GM18526 (cell line): ENCODE measurements around the gene RASA1.

Experiments
- POLR2A ChIP-seq: IDR thresholded peaks from 3 replicates; pipeline ENCODE4 v1.6.1; 2011; ENCODE audit not compliant: insufficient read length; ENCODE audit errors: extremely low read depth

RASA1 gene

DNA sequence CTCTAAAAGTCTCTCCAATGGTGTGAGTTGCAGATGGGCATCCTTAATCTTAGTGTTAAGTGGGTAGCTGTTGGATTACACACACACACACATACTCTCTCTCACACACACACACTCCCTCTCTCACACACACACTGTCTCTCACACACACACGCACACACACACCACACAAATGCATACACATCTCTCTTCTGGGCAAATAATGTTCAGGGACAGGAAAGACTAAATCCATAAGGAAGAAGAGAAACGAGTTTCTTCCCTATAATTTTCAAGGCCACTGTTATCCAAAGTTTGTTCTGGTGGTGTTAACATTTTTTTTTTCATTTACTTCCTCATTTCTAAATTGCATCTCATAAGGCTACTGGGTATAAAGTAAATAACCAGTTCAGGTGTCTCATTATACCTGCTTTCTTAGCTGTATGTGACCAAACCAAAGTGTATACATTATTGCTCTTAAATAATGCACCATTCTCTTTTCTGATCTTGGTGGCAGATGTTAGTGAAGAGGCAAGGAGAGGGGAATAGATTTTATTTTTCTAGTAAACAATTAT is 167.5 kb downstream of the RASA1 start:
- TF ChIP-seq POLR2A, result no peak

DNA sequence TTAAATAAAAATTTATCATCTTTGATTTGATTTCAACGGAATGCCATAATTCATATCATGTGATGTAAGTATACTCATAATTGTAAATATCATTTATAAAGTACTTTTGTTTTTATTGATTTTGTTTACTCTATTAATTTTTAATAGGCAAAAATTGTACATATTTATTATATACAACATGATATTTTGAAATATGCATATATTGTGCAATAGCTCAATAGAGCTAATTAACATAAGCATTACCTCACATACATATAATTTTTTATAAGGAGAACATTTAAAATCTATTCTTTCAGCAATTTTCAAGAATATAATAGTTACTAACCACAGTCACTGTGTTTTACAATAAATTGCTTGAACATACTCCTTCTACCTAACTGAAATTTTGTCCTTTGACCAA is 170.0 kb downstream of the RASA1 start:
- no peak for TF ChIP-seq POLR2A

DNA sequence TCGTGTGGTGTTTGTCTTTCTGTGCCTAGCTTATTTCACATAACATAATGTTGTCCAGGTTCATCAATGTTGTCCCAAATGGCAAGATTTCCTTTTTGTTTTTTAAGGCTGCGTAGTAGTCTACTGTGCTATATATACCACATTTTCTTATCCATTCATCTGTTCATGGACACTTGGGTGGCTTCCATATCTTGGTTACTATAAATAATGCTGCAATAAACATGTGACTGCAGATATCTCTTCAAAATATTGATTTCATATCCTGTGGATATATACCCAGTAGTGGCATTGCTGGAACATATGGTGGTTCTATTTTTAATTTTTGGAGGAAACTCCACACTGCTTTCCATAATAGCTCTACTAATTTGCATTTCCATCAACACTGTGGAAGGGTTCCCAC is 170.5 kb downstream of the RASA1 start:
- no peak for TF ChIP-seq POLR2A
